Activated naive CD4-positive, alpha-beta T cell treated with anti-CD3 and anti-CD28 coated beads, Interleukin-2, amount 50 U/mL, for 16 hours (primary cell): ENCODE data around the gene DPT.

Experiments
- DNase-seq: peaks from one replicate; pipeline ENCODE4 v3.0.0-alpha.2; 2020

Gene DPT

GRCh38 chr1:168654198-168654915 lies 74.6 kb downstream of the DPT start:
- DNase-seq, result no peak

- DNase-seq, result no peak
Observed at GRCh38 chr1:168653567-168653966, 75.4 kb downstream of the DPT start.

- no peak for DNase-seq
Observed at GRCh38 chr1:168645721-168646120, 83.3 kb downstream of the DPT start.
